ENCODE measurements around the gene PLK3.

GRCh38 chr1:44808938-44809917 is 9.1 kb downstream of the PLK3 start:
- TF ChIP-seq CTCF (IDR thresholded peaks at IDR 0.05; ENCODE audit: insufficient read depth, low read length, poor library complexity, severe bottlenecking) (no peak), EZH2phosphoT487 (conservative IDR thresholded peaks at IDR 0.05; ENCODE audit: low read length) (no peak)

Measured in SU-DHL-6 (cell line).